H1 (cell line): Measurements from ENCODE around the gene SYNDIG1. TPM values are rescaled to one million over a fixed set of nuclear protein-coding genes. Genes with fewer than 3 reads are reported as not detected.

Experiments used
- CTCF ChIA-PET: fragments of 300-600 bp; sonication (Branson Sonifier 250); formaldehyde crosslinking; loops from one replicate; lab custom pipeline; 2021; ENCODE audit not compliant: partially characterized antibody; lab: Charles Lee
- POLR2A ChIA-PET: fragments of 300-600 bp; sonication (Branson Sonifier 250); formaldehyde crosslinking; loops from one replicate; lab custom pipeline; 2021; ENCODE audit warnings: inconsistent platforms; ENCODE audit not compliant: partially characterized antibody; lab: Charles Lee
- DNase-seq, 2 experiments: peaks; one replicate each; pipeline versions ENCODE4 v3.0.0 to v3.0.0-alpha.2; 2010 to 2022; ENCODE audit warnings: low spot score in 2 of 2, low read depth in 1 of 2, mixed read lengths in 1 of 2
- FAIRE-seq: peaks from 2 replicates; lab custom pipeline; 2011; peaks lifted over from hg19 to GRCh38; lab: Jason Lieb, UNC
- H2AFZ ChIP-seq: 2 replicates; pipeline ENCODE4 v1.8.1; 2012; ENCODE audit warnings: low read length, inconsistent platforms
- H2AK5ac ChIP-seq: 2 replicates; pipeline ENCODE4 v1.6.1; 2013; ENCODE audit warnings: low read depth, low read length
- H2BK120ac ChIP-seq: replicated peaks from 2 replicates; pipeline ENCODE3; 2013; ENCODE audit warnings: low read depth, low read length, inconsistent platforms
- H2BK12ac ChIP-seq: 2 replicates; pipeline ENCODE4 v1.6.1; 2013; ENCODE audit warnings: low read depth, low read length
- H2BK15ac ChIP-seq: 2 replicates; pipeline ENCODE4 v1.6.1; 2013; ENCODE audit warnings: low read length
- H2BK20ac ChIP-seq: 2 replicates; pipeline ENCODE4 v1.6.1; 2013; ENCODE audit warnings: low read length
- H2BK5ac ChIP-seq: 2 replicates; pipeline ENCODE4 v1.6.1; 2013; ENCODE audit warnings: low read depth, low read length
- H3K14ac ChIP-seq: 2 replicates; pipeline ENCODE4 v1.6.1; 2013; ENCODE audit warnings: inconsistent platforms; ENCODE audit not compliant: insufficient read length
- H3K18ac ChIP-seq: 2 replicates; pipeline ENCODE4 v1.6.1; 2013; ENCODE audit warnings: low read length; ENCODE audit errors: extremely low read depth
- H3K23ac ChIP-seq: 2 replicates; pipeline ENCODE4 v1.6.1; 2013; ENCODE audit warnings: inconsistent platforms; ENCODE audit not compliant: insufficient read length
- H3K23me2 ChIP-seq: 2 replicates; pipeline ENCODE4 v1.6.1; 2013; ENCODE audit warnings: low read depth, low read length
- H3K27ac ChIP-seq: 2 replicates; pipeline ENCODE4 v1.6.1; 2011; ENCODE audit warnings: low read depth, low read length, inconsistent platforms
- H3K27me3 ChIP-seq, 4 experiments: replicated peaks in 1 of 4; 1 replicate in 1 of 4; 2 replicates in 3 of 4; pipeline versions ENCODE4 v1.6.1 to v1.8.1; 2011 to 2013; ENCODE audit warnings: low read length in 3 of 4, mild to moderate bottlenecking in 3 of 4, inconsistent platforms in 2 of 4, mixed read lengths in 2 of 4, moderate library complexity in 1 of 4; ENCODE audit not compliant: control insufficient read depth in 3 of 4, insufficient read depth in 3 of 4; ENCODE audit errors: extremely low read depth in 1 of 4
- H3K36me3 ChIP-seq, 4 experiments: 2 replicates each; pipeline versions ENCODE4 v1.6.1 to v1.8.1; 2011 to 2013; ENCODE audit warnings: mild to moderate bottlenecking in 4 of 4, low read length in 3 of 4, moderate library complexity in 2 of 4, control low read depth in 1 of 4, inconsistent platforms in 1 of 4; ENCODE audit not compliant: insufficient read depth in 4 of 4, control insufficient read depth in 2 of 4
- H3K4ac ChIP-seq: replicated peaks from 2 replicates; pipeline ENCODE3; 2013; ENCODE audit warnings: low read length, low read depth, mixed read lengths, inconsistent platforms; ENCODE audit not compliant: insufficient read length
- H3K4me1 ChIP-seq, 4 experiments: replicated peaks in 1 of 4; 1 replicate in 1 of 4; 2 replicates in 3 of 4; pipeline versions ENCODE4 v1.6.1 to v1.8.1; 2011 to 2013; ENCODE audit warnings: low read length in 3 of 4, inconsistent platforms in 2 of 4, mixed read lengths in 1 of 4; ENCODE audit not compliant: insufficient read depth in 4 of 4, control insufficient read depth in 3 of 4
- H3K4me2 ChIP-seq, 2 experiments: 2 replicates each; pipeline versions ENCODE4 v1.6.1 to v1.8.1; 2011 to 2013; ENCODE audit warnings: low read depth in 2 of 2, low read length in 2 of 2, control low read depth in 1 of 2, inconsistent platforms in 1 of 2, mild to moderate bottlenecking in 1 of 2; ENCODE audit not compliant: insufficient read depth in 1 of 2
- H3K4me3 ChIP-seq, 4 experiments: fragments of 200-600, 300-600 bp in 1 of 4; sonication (generic), shearing (Covaris generic), sonication (Bioruptor Twin) in 1 of 4; 2 replicates each; pipeline versions ENCODE4 v1.5.1 to v1.8.1; 2011 to 2016; ENCODE audit warnings: low read length in 4 of 4, low read depth in 3 of 4, control low read depth in 2 of 4, inconsistent platforms in 2 of 4, mild to moderate bottlenecking in 2 of 4, mixed read lengths in 1 of 4, moderate library complexity in 1 of 4; ENCODE audit not compliant: insufficient read depth in 2 of 4; ENCODE audit errors: extremely low read depth in 1 of 4
- H3K56ac ChIP-seq: replicated peaks from 2 replicates; pipeline ENCODE3; 2013; ENCODE audit warnings: low read depth, mild to moderate bottlenecking, mixed read lengths, low read length, inconsistent platforms; ENCODE audit not compliant: insufficient read length
- H3K79me1 ChIP-seq: 2 replicates; pipeline ENCODE4 v1.6.1; 2013; ENCODE audit warnings: low read depth, low read length, control low read depth
- H3K79me2 ChIP-seq, 2 experiments: 2 replicates each; pipeline versions ENCODE4 v1.6.1 to v1.8.1; 2012 to 2013; ENCODE audit warnings: low read length in 2 of 2, mild to moderate bottlenecking in 2 of 2, inconsistent platforms in 1 of 2; ENCODE audit not compliant: insufficient read depth in 2 of 2, control insufficient read depth in 1 of 2
- H3K9ac ChIP-seq, 4 experiments: replicated peaks in 1 of 4; 1 replicate in 1 of 4; 2 replicates in 3 of 4; pipeline versions ENCODE4 v1.6.1 to v1.8.1; 2011 to 2013; ENCODE audit warnings: low read depth in 3 of 4, low read length in 3 of 4, control low read depth in 2 of 4, mild to moderate bottlenecking in 2 of 4, moderate library complexity in 2 of 4, inconsistent platforms in 1 of 4; ENCODE audit errors: extremely low read depth in 1 of 4
- H3K9me3 ChIP-seq, 2 experiments: 2 replicates each; pipeline versions ENCODE4 v1.6.1 to v1.8.1; 2012 to 2013; ENCODE audit warnings: mild to moderate bottlenecking in 2 of 2, moderate library complexity in 2 of 2, control low read depth in 1 of 2, inconsistent platforms in 1 of 2, low read depth in 1 of 2, low read length in 1 of 2, mixed read lengths in 1 of 2; ENCODE audit not compliant: insufficient read depth in 2 of 2
- H4K20me1 ChIP-seq, 2 experiments: replicated peaks in 1 of 2; 2 replicates each; pipeline versions ENCODE3 to v1.8.1; 2011 to 2013; ENCODE audit warnings: inconsistent platforms in 2 of 2, low read length in 2 of 2, mild to moderate bottlenecking in 1 of 2; ENCODE audit not compliant: insufficient read depth in 2 of 2, control insufficient read depth in 1 of 2
- H4K5ac ChIP-seq: 2 replicates; pipeline ENCODE4 v1.6.1; 2013; ENCODE audit warnings: low read length, low read depth, mixed read lengths, inconsistent platforms; ENCODE audit not compliant: insufficient read length
- H4K8ac ChIP-seq: 2 replicates; pipeline ENCODE4 v1.8.0; 2013; ENCODE audit warnings: mild to moderate bottlenecking, moderate library complexity, low read length, inconsistent platforms; ENCODE audit not compliant: insufficient read depth; ENCODE audit errors: extremely low read depth
- H4K91ac ChIP-seq: replicated peaks from 2 replicates; pipeline ENCODE3; 2013; ENCODE audit warnings: low read length, mixed read lengths, inconsistent platforms; ENCODE audit not compliant: insufficient read length
- CREB1 ChIP-seq: IDR thresholded peaks from 2 replicates; pipeline ENCODE4 v1.6.1; 2012; ENCODE audit warnings: inconsistent platforms
- GTF2F1 ChIP-seq: IDR thresholded peaks from 2 replicates; pipeline ENCODE4 v1.6.1; 2012; ENCODE audit warnings: low read depth, low read length, improper control_type of control experiment, borderline replicate concordance
- JUND ChIP-seq: IDR thresholded peaks from 2 replicates; pipeline ENCODE4 v1.6.1; 2011; ENCODE audit warnings: mild to moderate bottlenecking, improper control_type of control experiment, low read length
- MAFK ChIP-seq: IDR thresholded peaks from 2 replicates; pipeline ENCODE4 v1.6.1; 2012; ENCODE audit warnings: low read depth, mild to moderate bottlenecking, improper control_type of control experiment, low read length
- NRF1 ChIP-seq: IDR thresholded peaks from 2 replicates; pipeline ENCODE4 v1.6.1; 2011; ENCODE audit warnings: mild to moderate bottlenecking, low read depth, low read length, improper control_type of control experiment
- POLR2A ChIP-seq, 2 experiments: IDR thresholded peaks; 1 replicate in 1 of 2; 2 replicates in 1 of 2; pipeline ENCODE4 v1.6.1; 2011; ENCODE audit warnings: low read depth in 2 of 2, low read length in 2 of 2, mild to moderate bottlenecking in 2 of 2; ENCODE audit errors: control extremely low read depth in 1 of 2
- RFX5 ChIP-seq: IDR thresholded peaks from 2 replicates; pipeline ENCODE4 v1.6.1; 2011; ENCODE audit warnings: low read depth, low read length, improper control_type of control experiment, borderline replicate concordance
- SIX5 ChIP-seq: IDR thresholded peaks from 2 replicates; pipeline ENCODE4 v1.6.1; 2011; ENCODE audit warnings: mild to moderate bottlenecking, low read depth, low read length
- TAF1 ChIP-seq: IDR thresholded peaks from 2 replicates; pipeline ENCODE4 v1.6.1; 2011; ENCODE audit warnings: mild to moderate bottlenecking, low read depth, low read length
- TEAD4 ChIP-seq: IDR thresholded peaks from 2 replicates; pipeline ENCODE4 v1.6.1; 2012; ENCODE audit warnings: low read depth, low read length, inconsistent platforms, mixed read lengths
- WGBS, 2 experiments: shearing (Covaris generic) in 1 of 2; methylation state at CpG; one replicate each; pipeline versions ENCODE4 v1.1.6 to v1.1.7; 2013 to 2015; ENCODE audit warnings: low lambda C conversion rate in 2 of 2, mixed read lengths in 2 of 2, inconsistent platforms in 1 of 2, low coverage in 1 of 2, missing lambda C conversion rate in 1 of 2; ENCODE audit not compliant: insufficient replicate concordance in 2 of 2, insufficient coverage in 1 of 2, insufficient read length in 1 of 2; ENCODE audit errors: extremely low coverage in 1 of 2, missing lambda C conversion rate in 1 of 2; 5-methylcytosine and 5-hydroxymethylcytosine counted together
- long read RNA-seq, 2 experiments: library from RNA in 1 of 2; library from capped mRNA in 1 of 2; stranded (forward); transcript quantifications; one replicate each; pipeline ENCODE4 v2.0.0, GENCODE V29; 2021; ENCODE audit warnings: inconsistent platforms in 1 of 2
- polyA minus RNA-seq, 3 experiments: library from RNA; depleted of rRNA, polyadenylated mRNA; stranded (reverse); fragments of >200 nt; gene quantifications; 1 replicate in 2 of 3; 2 replicates in 1 of 3; pipeline ENCODE4 v1.2.3, GENCODE V29; 2011
- polyA plus RNA-seq, 7 experiments: library from polyadenylated mRNA; depleted of rRNA in 3 of 7; stranded (reverse) in 5 of 7; unstranded in 2 of 7; fragments of >200 nt in 5 of 7; fragments of 200-250 nt in 2 of 7; gene quantifications; 1 replicate in 5 of 7; 2 replicates in 1 of 7; 4 replicates in 1 of 7; pipeline versions ENCODE4 v1.2.1 to v1.2.3, GENCODE V29; 2011 to 2013; ENCODE audit warnings: missing spikeins in 2 of 7, mixed read lengths in 2 of 7
- total RNA-seq: library from RNA; stranded (reverse); fragmentation: NEBNext Ultra II Directional; extraction: Animal tissue kit (Norgen Biotek cat#: 25700); gene quantifications from 2 replicates; pipeline ENCODE4 v1.2.1, GENCODE V29; 2021

The SYNDIG1 gene
- 5.9 and 6.5 TPM in 2 replicates for total RNA-seq
- polyA plus RNA-seq (2011; rRNA removed) = 7.8 and 9.1 TPM in 2 replicates
- 7.3 TPM for polyA plus RNA-seq (2011; cell fraction: cytosol; rRNA removed)
- 12.8 TPM for polyA plus RNA-seq (2011; cell fraction: nucleus; rRNA removed)
- 8.3 to 8.8 TPM (median 8.6 TPM) in 4 replicates for polyA plus RNA-seq (2012, experiment 1 of 2)
- polyA plus RNA-seq (2012, experiment 2 of 2) = 8.3 TPM
- polyA plus RNA-seq (2013, experiment 1 of 2) = 1.5 TPM
- polyA plus RNA-seq (2013, experiment 2 of 2) = 1.2 TPM
- polyA minus RNA-seq (2011; rRNA and poly(A)+ RNA removed) = 11.7 and 14.3 TPM in 2 replicates
- 4.0 TPM for polyA minus RNA-seq (2011; cell fraction: cytosol; rRNA and poly(A)+ RNA removed)
- 16.0 TPM for polyA minus RNA-seq (2011; cell fraction: nucleus; rRNA and poly(A)+ RNA removed)
- long read RNA-seq, experiment 1, partial matches to known transcripts = 6 of 14 reads
- long read RNA-seq, experiment 1, other reads (novel, unspliced or antisense) = 7 of 14 reads
- long read RNA-seq, experiment 2, partial matches to known transcripts = 0 of 4 reads
- long read RNA-seq, experiment 2, other reads (novel, unspliced or antisense) = 4 of 4 reads

- no peak within 1 kb of the TSS for H3K23ac ChIP-seq
- no peak within 1 kb of the TSS for H3K56ac ChIP-seq
- peaks cover 18% of the 10 kb centered on the region for H3K23me2 ChIP-seq
- ChIA-PET CTCF (interaction anchor here (0.7 to 3.0 kb wide), 4 partner anchors 10 to 309 kb away, joined by 3 to 9 read pairs (median 4); no protein-coding TSS in a partner anchor), POLR2A (interaction anchor here (0.5 to 1.1 kb wide), 3 partner anchors 8 to 903 kb away, joined by 3 to 4 read pairs (median 3); no protein-coding TSS in a partner anchor)
- peak within 1 kb of the TSS; percentile 84; the same call in 1 of the 2 replicates for H2BK15ac ChIP-seq
- DNase-seq (peak in 1 of 2 experiments; percentile 84), FAIRE-seq (no peak)
- H3K4me2 ChIP-seq = peak within 1 kb of the TSS; percentile 91 to 99
- H3K14ac ChIP-seq = no peak within 1 kb of the TSS
- peak within 1 kb of the TSS; percentile 82; the same call in 1 of the 2 replicates for H2BK12ac ChIP-seq
- no peak within 1 kb of the TSS for H2AK5ac ChIP-seq
- peak within 1 kb of the TSS; percentile 62 for H4K91ac ChIP-seq
- peak within 1 kb of the TSS; percentile 8 for H2BK120ac ChIP-seq
- H3K4ac ChIP-seq = no peak within 1 kb of the TSS
- H3K4me1 ChIP-seq = peaks cover 5 to 13% (median 9%) of the 10 kb centered on the region in 4 experiments; a peak in 6 of 7 replicates
- peak within 1 kb of the TSS; percentile 38 for H4K8ac ChIP-seq
- H3K4me3 ChIP-seq = peak within 1 kb of the TSS; percentile 58 to 84 (median 75)
- peaks cover 9 to 17% of the 10 kb centered on the region in 2 experiments for H4K20me1 ChIP-seq
- peak within 1 kb of the TSS; percentile 81 for H3K18ac ChIP-seq
- H3K27ac ChIP-seq = no peak within 1 kb of the TSS; the same call in 1 of the 2 replicates
- peaks cover 0 to 41% of the 10 kb centered on the region in 2 experiments; a peak in 3 of 4 replicates for H3K79me2 ChIP-seq
- H2BK20ac ChIP-seq = peak within 1 kb of the TSS; percentile 68
- 0% methylated on average over 30 of the region's 91 CpGs; no CpG with 5 or more reads in 1 of the 2 experiments for WGBS, 2 experiments
- H3K27me3 ChIP-seq = peaks cover 4 to 58% (median 28%) of the 10 kb centered on the region in 4 experiments; a peak in 6 of 7 replicates
- H3K9me3 ChIP-seq = no peaks in the 10 kb centered on the region
- no peak within 1 kb of the TSS for H2AFZ ChIP-seq
- peak within 1 kb of the TSS; percentile 51 for H4K5ac ChIP-seq
- H2BK5ac ChIP-seq = peak within 1 kb of the TSS; percentile 5; the same call in 1 of the 2 replicates
- no peaks in the 10 kb centered on the region; the same call in 1 of the 2 replicates for H3K79me1 ChIP-seq
- no peaks in the 10 kb centered on the region for H3K36me3 ChIP-seq
- H3K9ac ChIP-seq = peak within 1 kb of the TSS; percentile 25 to 60 (median 40); a peak in 6 of 7 replicates
- no peak for TF ChIP-seq SIX5
- TF ChIP-seq NRF1 = no peak
- no peak for TF ChIP-seq GTF2F1
- TF ChIP-seq TAF1 = peak; percentile 42; the same call in 1 of the 2 replicates
- no peak for TF ChIP-seq RFX5
- TF ChIP-seq MAFK = no peak
- TF ChIP-seq TEAD4 = peak; percentile 66
- no peak for TF ChIP-seq JUND
- TF ChIP-seq POLR2A (IDR thresholded peaks at IDR 0.05; ENCODE audit: control extremely low read depth in 1 of 2, low read depth in 2 of 2, low read length in 2 of 2) = peak in 1 of 2 experiments; percentile 30; a peak in 1 of 3 replicates
- TF ChIP-seq CREB1 = no peak; the same call in 1 of the 2 replicates
Measured at GRCh38 chr20:24469116-24469893, at the start of gene SYNDIG1. SYNDIG1 (plus strand) TSS chr20:24469629; CDS start chr20:24543098, 73,469 bp downstream.
